HG03565 (cell line): ENCODE results near the gene PDE11A.
"Not testable (repeated sequence)": the region's sequence is repeated elsewhere in the genome, so short reads cannot be mapped to it uniquely, and the experiment has no call there.

Source experiments
- ATAC-seq: cut with Tn5 transposase; IDR thresholded peaks from one replicate; pipeline ENCODE4 v1.9.1; 2021; ENCODE audit warnings: mild to moderate bottlenecking, moderate library complexity; ENCODE audit not compliant: unreplicated experiment

Gene PDE11A

DNA sequence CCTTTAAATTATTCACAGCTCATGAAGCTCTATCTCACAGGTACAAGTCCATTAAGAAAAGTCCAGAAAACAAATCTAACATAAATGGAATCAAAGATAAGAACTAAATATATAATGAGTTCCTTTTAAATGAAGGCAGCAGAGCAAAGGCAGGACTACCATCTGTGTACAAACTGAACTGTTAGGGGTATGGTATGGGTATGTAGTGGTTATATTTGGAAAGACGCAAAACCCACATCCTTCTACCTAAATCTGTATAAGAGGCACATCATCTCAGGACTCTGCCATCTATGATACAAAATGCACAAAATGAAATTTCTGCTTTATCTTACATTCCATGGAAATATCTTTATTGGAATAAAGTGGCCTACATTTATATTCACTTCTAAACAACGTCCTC lies 59.9 kb downstream of the PDE11A start:
- ATAC-seq = no peak

- ATAC-seq = no peak
Observed at GRCh38 chr2:178009813-178010212, 62.8 kb downstream of the PDE11A start.

DNA sequence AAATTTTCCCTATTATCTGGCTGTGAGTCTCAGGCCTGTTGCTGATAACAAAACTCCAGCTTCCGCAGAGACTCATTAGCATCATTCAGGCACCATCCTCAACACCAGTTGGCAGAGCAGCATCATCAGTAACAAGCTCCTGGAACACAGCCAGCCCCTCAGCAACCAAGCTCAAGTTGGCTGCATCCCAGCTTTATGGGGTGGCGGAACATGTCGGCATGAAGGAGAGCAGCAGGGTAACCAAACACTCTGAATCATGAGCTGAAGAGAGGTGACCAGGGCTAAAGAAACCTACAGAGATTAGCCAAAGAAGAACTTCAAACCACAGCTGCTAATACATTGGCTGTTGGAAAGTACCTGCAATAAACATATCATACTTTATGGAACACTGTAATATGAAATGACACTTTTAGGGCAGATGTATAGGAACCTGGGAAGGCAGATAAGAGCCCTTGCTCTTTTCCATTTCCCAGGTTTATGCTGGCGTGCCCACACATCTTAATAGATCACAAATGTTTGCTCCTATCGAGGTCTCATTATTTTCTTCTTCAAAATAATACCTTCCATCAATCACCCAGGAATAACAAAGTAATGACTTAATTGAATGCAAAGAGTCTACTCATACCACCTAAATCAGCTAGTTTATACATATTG lies 63.8 kb downstream of the PDE11A start:
- no peak for ATAC-seq

GRCh38 chr2:178006710-178007109 lies 65.9 kb downstream of the PDE11A start:
- ATAC-seq = no peak

- no peak for ATAC-seq
Observed at GRCh38 chr2:178005756-178006155, 66.8 kb downstream of the PDE11A start.

GRCh38 chr2:178002038-178002437 lies 70.5 kb downstream of the PDE11A start:
- no peak for ATAC-seq

DNA sequence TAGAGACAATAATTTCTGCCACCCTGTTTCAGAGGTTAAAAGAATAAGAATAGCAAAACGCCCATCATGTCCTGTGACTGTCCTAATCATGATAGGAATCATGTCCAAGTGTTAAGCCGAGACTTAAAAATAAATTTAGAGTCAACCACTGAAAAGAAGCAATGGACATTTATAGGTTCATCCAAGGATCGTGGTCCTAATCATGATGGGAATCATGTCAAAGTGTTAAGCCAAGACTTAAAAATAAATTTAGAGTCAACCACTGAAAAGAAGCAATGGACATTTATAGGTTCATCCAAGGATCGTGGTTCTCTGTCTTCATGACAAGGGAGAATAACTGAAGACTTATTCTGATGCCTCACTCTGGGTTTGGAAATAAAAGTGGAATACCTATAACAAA lies 73.6 kb downstream of the PDE11A start:
- ATAC-seq = no peak

DNA sequence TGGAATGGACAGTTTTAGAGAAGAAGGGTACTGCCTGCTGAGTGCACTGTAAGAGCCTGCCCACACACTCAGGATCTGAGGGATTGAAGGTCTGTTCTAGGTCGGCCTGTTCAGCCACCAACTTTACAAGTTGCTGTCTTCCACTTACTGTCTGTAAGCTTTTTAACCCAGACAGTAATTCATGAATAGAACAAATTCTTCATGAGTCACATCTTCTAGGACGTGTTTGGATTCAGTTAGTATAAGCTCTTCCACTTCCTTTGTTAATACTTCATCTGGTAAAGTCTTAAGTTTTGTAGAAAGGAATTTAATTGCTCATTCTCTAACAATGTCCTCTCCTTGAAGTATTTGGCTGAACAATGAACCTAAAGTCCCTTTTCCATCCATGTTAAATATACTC lies 74.6 kb downstream of the PDE11A start:
- ATAC-seq = no peak

DNA sequence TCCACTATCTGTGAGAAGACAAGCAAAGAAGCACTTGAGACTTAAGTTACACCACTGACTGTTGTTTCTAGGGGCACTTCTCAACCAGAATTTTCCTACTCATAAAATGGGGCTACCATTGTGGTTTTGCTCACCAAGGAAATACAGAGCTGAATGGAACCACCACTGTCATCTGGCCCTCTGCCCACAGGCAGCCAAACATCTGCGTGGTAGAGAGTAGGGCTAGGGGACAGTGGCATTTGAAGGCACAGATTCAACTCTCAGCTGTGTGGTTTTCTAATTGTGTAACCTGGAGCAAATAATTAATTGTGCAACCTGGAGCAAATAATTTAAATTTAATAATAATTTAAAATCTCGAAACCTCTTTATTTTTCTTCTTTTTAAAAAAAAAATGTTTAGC lies 79.6 kb downstream of the PDE11A start:
- no peak for ATAC-seq

DNA sequence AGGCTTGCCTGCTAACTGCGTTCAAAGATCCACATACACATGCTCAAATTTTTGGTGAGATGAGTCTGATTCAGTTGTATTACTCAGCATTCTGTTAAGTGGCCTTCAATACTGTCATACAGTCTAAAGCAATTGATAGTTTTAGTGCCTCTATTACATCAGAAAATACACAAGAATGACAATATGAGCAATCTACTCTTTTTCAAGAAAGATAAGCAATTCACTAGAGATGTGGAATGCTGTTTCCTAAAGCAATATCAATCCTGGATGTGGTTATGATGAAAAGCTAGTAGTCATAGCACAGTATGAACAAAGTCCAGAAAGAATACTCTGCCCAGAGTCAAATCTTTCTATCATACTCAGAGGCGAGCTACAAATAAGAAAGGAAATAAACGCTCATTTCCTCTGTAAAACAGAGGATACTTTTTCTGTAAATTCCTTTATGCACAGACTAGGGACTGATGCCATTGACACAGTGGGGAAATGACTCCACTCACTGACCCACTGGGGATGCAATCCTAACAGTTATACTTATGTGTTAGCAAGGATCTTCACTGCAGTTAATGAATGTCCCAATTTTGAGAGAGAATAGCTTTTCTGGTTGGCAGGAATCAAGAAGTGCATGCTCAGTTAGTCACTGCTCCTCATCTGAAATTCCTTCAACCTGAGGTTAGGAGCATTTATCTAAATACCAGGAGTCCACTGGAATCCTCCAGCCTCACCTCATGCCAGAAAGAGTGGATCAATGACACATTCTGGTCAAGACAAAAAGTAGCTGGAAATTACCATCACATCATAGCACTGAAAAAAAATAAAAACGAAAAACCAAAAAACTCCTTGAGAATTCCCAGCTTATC lies 83.3 kb downstream of the PDE11A start:
- ATAC-seq = no peak

DNA sequence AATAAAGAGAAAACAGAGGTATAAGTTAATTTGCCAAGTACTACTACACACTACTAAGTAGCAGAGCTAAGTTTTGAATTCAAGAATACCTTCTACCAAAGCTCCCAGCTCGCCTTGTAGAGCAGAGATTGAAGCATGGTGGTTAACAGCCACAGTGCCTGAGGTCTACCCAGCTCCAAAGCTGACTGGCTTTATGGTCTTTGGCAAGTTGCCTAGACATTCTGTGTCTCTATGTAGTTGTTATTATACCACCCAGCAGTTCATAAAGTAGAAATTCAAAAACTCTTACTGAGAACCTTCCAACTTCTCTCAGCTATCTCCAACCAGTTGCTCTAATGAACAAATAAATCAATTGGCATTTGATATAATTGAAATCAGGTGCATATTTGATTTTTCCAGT lies 87.8 kb downstream of the PDE11A start:
- ATAC-seq = no peak

DNA sequence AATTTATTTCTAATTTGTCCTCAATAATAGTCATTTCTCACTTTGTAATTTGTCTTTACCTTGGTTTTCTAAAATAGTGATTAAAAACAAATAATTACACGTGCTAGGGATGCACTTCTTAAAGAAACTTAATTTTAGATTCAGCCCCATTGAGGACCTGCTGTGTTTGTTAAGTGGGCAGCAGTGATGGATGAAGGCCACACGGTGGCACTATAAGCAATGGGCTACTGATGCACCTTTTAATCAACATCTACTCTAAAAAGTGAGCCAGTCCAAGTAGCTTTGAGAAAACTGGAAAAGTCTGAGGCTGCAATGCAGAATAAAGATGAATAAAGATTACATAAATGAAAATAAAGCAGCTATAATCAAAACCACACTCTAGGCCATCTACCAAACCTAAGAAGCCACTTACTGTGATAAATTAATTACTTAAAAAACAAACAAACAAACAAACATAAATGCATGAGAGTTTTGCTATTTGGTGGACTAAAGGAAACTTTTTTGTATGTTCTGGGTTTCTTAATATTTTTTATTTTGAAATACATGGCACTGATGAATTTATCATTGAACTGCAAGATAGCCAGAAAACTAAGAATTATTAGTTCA lies 89.3 kb downstream of the PDE11A start:
- peak; percentile 94 for ATAC-seq

- no peak for ATAC-seq
Observed at GRCh38 chr2:177972782-177973181, 99.8 kb downstream of the PDE11A start.

- ATAC-seq = no peak
Observed at GRCh38 chr2:177972123-177972522, 100.5 kb downstream of the PDE11A start.

DNA sequence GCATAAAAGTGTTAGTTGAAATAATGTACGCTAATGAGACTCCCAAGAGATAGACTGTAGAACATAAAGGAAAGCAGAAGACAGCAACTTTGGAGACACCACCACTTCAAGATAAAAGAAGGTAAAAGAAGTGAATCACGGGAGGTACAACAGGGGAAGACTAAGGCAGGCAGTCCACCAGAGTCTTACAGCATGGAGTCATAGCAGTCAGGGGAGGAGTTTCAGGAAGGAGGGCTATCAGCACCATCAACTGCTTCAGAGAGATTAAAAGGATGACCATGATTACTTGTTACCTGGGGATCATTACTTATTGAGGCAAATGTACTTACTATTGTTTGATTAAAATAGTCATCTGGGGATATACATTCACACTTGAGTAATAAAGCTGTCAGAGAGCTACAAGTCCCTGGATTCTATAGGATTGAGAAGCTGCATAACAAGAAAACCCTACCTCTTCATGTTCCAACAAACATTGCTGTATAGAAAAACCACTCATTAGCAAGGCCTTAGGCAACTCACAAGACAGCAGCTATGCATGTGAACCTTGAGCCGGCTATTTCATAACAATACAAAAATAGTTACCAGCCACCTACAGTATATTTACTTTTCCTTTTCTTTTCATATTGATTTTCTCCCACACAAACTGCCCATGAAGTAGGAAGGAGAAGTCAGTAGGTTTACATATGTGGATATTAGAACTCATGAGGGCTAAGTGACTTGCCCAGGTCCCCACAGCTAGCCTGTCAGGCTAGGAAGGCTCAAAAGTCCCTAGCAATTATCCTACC lies 101.7 kb downstream of the PDE11A start:
- ATAC-seq = no peak

GRCh38 chr2:177964892-177965291 lies 107.7 kb downstream of the PDE11A start:
- no peak for ATAC-seq

GRCh38 chr2:177952151-177952550 lies 120.4 kb downstream of the PDE11A start:
- ATAC-seq = no peak

DNA sequence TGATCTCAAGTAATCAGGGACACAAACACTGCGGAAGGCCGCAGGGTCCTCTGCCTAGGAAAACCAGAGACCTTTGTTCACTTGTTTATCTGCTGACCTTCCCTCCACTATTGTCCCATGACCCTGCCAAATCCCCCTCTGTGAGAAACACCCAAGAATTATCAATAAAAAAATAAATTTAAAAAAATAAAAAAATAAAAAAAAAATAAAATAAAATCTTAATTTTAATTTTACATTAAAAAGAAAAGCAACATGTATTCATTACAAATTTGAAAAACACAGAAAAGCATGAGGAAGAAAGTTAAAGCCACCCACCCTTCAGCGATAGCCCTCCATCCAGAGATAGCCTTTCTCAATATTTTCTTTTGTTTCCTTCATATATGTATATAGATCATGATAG lies 125.0 kb downstream of the PDE11A start:
- ATAC-seq = not testable (repeated sequence)

DNA sequence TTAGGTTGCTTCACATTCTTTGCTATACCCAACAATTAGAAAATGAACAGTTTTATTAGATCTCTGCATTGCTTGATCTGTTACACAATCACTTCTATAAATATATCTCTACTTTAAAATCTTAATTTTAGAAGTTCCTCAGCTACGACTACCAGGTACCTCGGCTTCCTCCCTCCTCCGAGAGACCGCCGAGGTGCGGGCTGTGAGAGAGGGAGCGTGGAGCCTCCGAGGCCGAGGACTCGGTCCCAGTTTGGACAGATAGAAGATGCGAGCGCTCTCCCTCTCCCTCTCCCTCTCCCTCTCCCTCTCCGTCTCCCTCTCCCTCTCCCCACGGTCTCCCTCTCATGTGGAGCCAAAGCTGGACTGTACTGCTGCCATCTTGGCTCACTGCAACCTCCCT lies 128.0 kb downstream of the PDE11A start:
- ATAC-seq = not testable (repeated sequence)

DNA sequence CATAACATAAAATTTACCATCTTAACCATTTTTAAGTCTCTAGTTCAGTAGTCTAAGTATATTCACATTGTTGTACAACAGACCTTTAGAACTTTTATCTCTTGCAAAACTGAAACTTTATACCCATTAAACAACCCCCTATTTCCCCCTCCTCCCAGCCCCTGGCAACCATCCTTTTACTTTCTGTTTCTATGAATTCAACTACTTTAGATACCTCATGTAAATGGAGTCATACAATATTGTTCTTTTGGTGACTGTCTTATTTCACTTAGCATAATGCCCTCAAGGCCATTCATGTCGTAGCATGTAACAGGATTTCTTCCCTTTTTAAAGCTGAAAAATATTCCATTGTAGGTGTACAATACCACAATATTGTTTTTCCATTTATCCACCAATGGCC lies 129.8 kb downstream of the PDE11A start:
- no peak for ATAC-seq

DNA sequence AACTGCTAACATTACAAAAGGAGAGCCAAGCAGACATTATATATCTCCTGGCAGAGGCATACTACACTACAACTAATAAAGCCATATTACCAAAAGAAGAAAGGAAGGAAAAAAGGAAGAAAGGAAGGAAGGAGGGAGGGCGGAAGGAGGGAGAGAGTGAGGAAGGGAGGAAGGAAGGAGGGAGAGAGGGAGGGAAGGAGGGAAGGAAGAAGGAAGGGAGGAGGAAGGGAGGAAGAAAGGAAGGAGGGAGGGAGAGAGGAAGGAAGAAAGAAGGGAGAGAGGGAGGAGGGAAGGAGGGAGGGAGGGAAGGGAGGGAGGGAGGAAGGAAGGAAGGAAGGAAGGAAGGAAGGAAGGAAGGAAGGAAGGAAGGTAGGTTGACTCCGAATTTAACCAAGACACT lies 133.4 kb downstream of the PDE11A start:
- no peak for ATAC-seq
